Nephron (organoid): ENCODE data around the gene ALPI.

Experiments
- H3K27ac Mint-ChIP-seq, 3 experiments: 2 replicates each; pipeline ENCODE4 v1.8.0; 2020; ENCODE audit warnings: mixed read lengths in 3 of 3, mild to moderate bottlenecking in 2 of 3, moderate library complexity in 1 of 3
- H3K27me3 Mint-ChIP-seq: 2 replicates; pipeline ENCODE4 v1.8.0; 2021; ENCODE audit warnings: low read depth, mild to moderate bottlenecking, moderate library complexity, mixed read lengths
- H3K36me3 Mint-ChIP-seq: 2 replicates; pipeline ENCODE4 v1.8.0; 2020; ENCODE audit warnings: low read depth, mixed read lengths
- H3K4me1 Mint-ChIP-seq: 2 replicates; pipeline ENCODE4 v1.8.0; 2020; ENCODE audit warnings: mixed read lengths
- H3K4me3 Mint-ChIP-seq, 3 experiments: 2 replicates each; pipeline ENCODE4 v1.8.0; 2020; ENCODE audit warnings: mild to moderate bottlenecking in 3 of 3, mixed read lengths in 3 of 3, moderate library complexity in 2 of 3
- H3K9me3 Mint-ChIP-seq: 2 replicates; pipeline ENCODE4 v1.8.0; 2020; ENCODE audit warnings: mixed read lengths
- TF ChIP-seq, protein P1 (sequence below), 3 experiments: fragments of 200-600 bp; sonication (generic); IDR thresholded peaks; one replicate each; pipeline ENCODE4 v1.5.0; 2021; ENCODE audit warnings: antibody characterized with exemption in 3 of 3; ENCODE audit not compliant: unreplicated experiment in 3 of 3

ALPI gene

DNA sequence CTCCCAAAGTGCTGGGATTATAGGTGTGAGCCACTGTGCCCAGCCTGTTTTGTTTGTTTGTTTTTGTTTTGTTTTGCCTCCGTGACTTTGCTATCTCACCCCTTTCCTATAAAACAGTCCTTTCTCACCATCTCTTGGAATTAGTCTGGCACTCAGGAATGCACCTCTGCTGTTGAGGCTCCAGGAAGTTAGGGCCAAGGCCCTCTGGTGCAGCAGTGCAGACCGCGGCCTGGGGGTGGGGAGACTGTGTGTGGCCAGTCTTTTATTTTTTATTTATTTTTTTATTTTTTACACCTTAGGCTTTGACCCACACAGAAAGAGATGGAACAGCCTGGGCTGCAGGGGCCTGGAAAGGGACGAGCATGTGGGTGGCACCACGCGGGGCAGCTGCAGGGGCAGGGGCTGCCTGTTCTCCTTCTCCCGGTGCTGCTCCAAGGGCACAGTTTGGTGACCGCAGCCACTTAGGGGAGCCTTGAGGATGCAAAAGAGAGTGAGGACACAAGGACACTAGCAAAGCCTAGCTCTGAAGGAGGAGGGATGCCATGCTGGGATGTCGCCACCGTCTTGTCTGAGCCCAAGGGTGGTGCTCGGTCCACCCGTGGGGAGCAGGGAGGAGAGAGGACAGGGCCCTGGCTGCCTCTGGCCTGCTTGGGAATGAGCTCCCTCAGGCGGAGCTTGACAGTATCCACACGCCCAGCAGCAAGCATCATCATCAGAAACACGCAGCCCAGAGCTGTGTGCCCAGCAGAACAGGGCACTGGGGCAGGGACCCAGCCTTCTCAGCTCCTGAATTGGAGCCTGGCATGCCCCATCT is 19.4 kb upstream of the ALPI start:
- Mint-ChIP-seq H3K36me3 (no peaks in the 10 kb centered on the region), H3K4me3 (no peak overlapping the region), H3K27ac (no peak overlapping the region), H3K9me3 (no peaks in the 10 kb centered on the region), H3K4me1 (no peaks in the 10 kb centered on the region), H3K27me3 (peaks cover 44% of the 10 kb centered on the region)
- TF ChIP-seq, protein P1, sequence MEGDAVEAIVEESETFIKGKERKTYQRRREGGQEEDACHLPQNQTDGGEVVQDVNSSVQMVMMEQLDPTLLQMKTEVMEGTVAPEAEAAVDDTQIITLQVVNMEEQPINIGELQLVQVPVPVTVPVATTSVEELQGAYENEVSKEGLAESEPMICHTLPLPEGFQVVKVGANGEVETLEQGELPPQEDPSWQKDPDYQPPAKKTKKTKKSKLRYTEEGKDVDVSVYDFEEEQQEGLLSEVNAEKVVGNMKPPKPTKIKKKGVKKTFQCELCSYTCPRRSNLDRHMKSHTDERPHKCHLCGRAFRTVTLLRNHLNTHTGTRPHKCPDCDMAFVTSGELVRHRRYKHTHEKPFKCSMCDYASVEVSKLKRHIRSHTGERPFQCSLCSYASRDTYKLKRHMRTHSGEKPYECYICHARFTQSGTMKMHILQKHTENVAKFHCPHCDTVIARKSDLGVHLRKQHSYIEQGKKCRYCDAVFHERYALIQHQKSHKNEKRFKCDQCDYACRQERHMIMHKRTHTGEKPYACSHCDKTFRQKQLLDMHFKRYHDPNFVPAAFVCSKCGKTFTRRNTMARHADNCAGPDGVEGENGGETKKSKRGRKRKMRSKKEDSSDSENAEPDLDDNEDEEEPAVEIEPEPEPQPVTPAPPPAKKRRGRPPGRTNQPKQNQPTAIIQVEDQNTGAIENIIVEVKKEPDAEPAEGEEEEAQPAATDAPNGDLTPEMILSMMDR (IDR thresholded peaks at IDR 0.05; ENCODE audit: unreplicated experiment in 3 of 3) = no peak

DNA sequence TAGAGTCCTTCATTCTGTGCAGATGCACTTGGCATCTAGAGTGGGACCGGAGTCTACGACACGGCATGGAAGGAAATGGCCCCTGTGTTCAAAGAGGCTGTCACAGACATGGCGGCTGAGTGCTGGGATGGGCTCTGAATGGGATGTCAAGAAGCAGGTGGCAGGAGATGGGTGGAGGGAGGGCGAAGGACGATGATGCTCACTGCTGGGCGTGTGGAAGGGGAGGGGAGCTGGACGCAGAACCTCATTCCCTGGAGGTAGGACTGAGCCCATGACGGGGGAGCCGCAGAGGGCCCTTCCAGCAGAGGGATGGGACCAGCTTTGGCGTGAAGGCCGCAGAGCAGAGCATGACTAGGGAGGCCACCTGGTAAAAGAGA is 18.8 kb upstream of the ALPI start:
- Mint-ChIP-seq H3K9me3 (no peaks in the 10 kb centered on the region), H3K27me3 (peaks cover 38% of the 10 kb centered on the region), H3K4me1 (no peaks in the 10 kb centered on the region), H3K36me3 (no peaks in the 10 kb centered on the region), H3K4me3 (no peak overlapping the region), H3K27ac (no peak overlapping the region)
- TF ChIP-seq, protein P1 (IDR thresholded peaks at IDR 0.05; ENCODE audit: unreplicated experiment in 3 of 3) = no peak

DNA sequence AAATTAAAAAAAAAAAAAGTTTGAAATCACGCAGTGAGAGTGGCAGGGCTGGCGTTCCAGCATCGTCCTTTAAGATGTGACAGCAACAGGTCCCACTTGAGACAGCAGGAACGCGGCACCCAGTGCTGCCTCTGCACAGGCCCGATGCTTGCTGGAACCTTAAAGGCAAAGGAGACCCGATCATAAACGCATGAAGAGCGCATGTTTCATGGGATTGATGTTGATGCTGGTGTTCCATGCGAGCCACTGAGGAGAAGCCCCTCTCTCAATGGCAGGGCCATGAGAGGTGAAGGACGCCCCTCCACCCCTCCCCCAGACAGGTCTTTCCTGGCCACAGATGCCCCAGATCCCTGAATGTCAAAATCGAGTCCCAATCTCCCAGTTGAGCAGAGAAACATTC is 17.9 kb upstream of the ALPI start:
- TF ChIP-seq, protein P1 (IDR thresholded peaks at IDR 0.05; ENCODE audit: unreplicated experiment in 3 of 3) = no peak
- H3K27me3 Mint-ChIP-seq = peaks cover 38% of the 10 kb centered on the region
- H3K4me1 Mint-ChIP-seq = no peaks in the 10 kb centered on the region
- no peaks in the 10 kb centered on the region for H3K9me3 Mint-ChIP-seq
- H3K4me3 Mint-ChIP-seq = no peak overlapping the region
- H3K27ac Mint-ChIP-seq = no peak overlapping the region
- H3K36me3 Mint-ChIP-seq = no peaks in the 10 kb centered on the region

DNA sequence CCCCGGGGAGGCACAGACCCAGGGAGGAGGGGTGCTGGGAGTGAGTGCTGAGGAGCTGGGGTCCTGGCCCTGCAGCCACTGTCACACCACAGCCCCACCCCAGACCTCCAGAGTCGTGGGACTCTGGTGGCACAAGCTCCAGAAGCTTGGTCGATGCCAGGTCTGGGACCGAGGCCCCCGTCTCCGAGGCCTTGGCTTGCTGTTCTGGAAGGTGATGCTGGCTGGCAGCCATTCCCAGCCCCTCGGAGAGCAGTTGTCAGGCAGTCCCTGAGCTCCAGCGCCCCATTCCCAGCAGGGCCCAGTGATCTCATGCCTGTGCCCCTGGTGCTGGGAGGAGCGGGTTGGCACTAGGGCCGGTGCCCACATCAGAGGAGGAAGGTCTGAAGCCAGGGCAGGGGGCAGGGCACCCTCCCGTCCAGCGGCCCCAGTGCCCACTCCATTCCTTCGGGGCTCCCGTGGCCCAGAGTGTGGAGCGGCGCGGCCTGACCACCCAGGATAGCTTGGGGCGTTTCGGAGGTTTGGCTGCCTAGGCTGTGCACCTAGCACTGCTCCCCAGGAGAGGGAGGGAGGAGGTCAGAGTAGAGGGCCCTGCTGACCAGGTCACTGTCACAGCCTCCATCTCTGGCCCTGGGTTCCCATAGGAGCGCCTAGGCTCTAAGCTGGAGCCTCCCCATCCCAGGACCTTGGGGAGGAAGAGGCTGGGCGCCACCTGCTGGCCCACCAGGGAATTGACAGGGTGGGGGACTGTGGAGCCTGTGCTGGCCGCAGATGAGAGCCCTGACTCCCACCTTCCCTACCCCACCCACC is 16.8 kb upstream of the ALPI start:
- TF ChIP-seq, protein P1 (IDR thresholded peaks at IDR 0.05; ENCODE audit: unreplicated experiment in 3 of 3) = peak; percentile 47 to 57 (median 55)
- no peak overlapping the region for H3K27ac Mint-ChIP-seq
- H3K36me3 Mint-ChIP-seq = no peaks in the 10 kb centered on the region
- H3K4me3 Mint-ChIP-seq = no peak overlapping the region
- no peaks in the 10 kb centered on the region for H3K4me1 Mint-ChIP-seq
- no peaks in the 10 kb centered on the region for H3K9me3 Mint-ChIP-seq
- peaks cover 34% of the 10 kb centered on the region for H3K27me3 Mint-ChIP-seq

DNA sequence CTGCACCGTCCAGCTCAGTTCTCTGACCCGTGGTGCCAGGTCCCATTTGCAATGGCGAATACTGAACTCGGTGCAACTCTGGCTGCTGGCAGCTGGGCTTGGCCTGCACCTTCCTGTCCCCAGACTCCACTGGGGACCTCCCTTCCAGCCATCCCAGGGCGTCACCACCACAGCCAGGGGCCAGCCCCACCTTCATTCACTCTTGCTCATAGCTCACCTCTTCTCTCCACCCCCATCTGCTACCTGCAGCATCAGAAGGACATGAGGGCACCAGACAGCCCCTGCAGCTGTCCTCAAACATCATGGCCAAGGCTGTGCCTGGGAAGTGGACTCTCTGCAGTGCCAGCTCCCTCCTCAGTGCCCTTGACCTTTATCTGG is 16.2 kb upstream of the ALPI start:
- Mint-ChIP-seq H3K9me3 (no peaks in the 10 kb centered on the region), H3K27ac (no peak overlapping the region), H3K27me3 (peaks cover 39% of the 10 kb centered on the region), H3K36me3 (no peaks in the 10 kb centered on the region), H3K4me3 (no peak overlapping the region), H3K4me1 (no peaks in the 10 kb centered on the region)
- TF ChIP-seq, protein P1 (IDR thresholded peaks at IDR 0.05; ENCODE audit: unreplicated experiment in 3 of 3) = peak; percentile 31 to 36 (median 34)
